WTC11 (cell line): ENCODE data around the gene HAPLN1.

Source experiments
- CBFB ChIP-seq: sonication (generic); formaldehyde crosslinking; IDR thresholded peaks from 2 replicates; pipeline ENCODE4 v1.8.1; 2022; ENCODE audit warnings: mild to moderate bottlenecking, low read depth, missing genetic modification reagents
- FOXK1 ChIP-seq: sonication (generic); formaldehyde crosslinking; IDR thresholded peaks from 2 replicates; pipeline ENCODE4 v1.8.0; 2022; ENCODE audit warnings: mild to moderate bottlenecking, moderate library complexity, missing genetic modification reagents
- IRF2 ChIP-seq: sonication (generic); formaldehyde crosslinking; IDR thresholded peaks from 2 replicates; pipeline ENCODE4 v1.8.0; 2022; ENCODE audit warnings: low read depth, missing genetic modification reagents, borderline replicate concordance
- NFATC4 ChIP-seq: fragments of 250-450 bp; sonication (Bioruptor Pico); IDR thresholded peaks from 2 replicates; pipeline ENCODE4 v1.9.0; 2021; ENCODE audit warnings: mild to moderate bottlenecking
- SMAD3 ChIP-seq: sonication (generic); formaldehyde crosslinking; IDR thresholded peaks from 2 replicates; pipeline ENCODE4 v1.8.0; 2022; ENCODE audit warnings: missing genetic modification reagents, mild to moderate bottlenecking, borderline replicate concordance
- TF ChIP-seq, protein P1 (sequence below): fragments of 200-600 bp; IDR thresholded peaks from 2 replicates; pipeline ENCODE4 v1.8.0; 2022; ENCODE audit warnings: antibody characterized with exemption
- TF ChIP-seq, protein P2 (sequence below): sonication (generic); formaldehyde crosslinking; IDR thresholded peaks from 2 replicates; pipeline ENCODE4 v1.8.0; 2023; ENCODE audit warnings: missing genetic modification reagents
- TF ChIP-seq, protein P3 (sequence below): sonication (generic); formaldehyde crosslinking; IDR thresholded peaks from 2 replicates; pipeline ENCODE4 v1.8.1; 2022; ENCODE audit warnings: mild to moderate bottlenecking, moderate library complexity, missing genetic modification reagents
- TF ChIP-seq, protein P4 (sequence below): sonication (generic); formaldehyde crosslinking; conservative IDR thresholded peaks from 2 replicates; pipeline ENCODE4 v1.8.1; 2022; ENCODE audit warnings: mild to moderate bottlenecking, missing genetic modification reagents
- TF ChIP-seq, protein P5 (sequence below): sonication (generic); formaldehyde crosslinking; IDR thresholded peaks from 2 replicates; pipeline ENCODE4 v1.8.1; 2023; ENCODE audit warnings: mild to moderate bottlenecking, moderate library complexity, missing genetic modification reagents
- TF ChIP-seq, protein P6 (sequence below): fragments of 250-450 bp; sonication (Bioruptor Pico); IDR thresholded peaks from 2 replicates; pipeline ENCODE4 v1.9.0; 2021; ENCODE audit warnings: mild to moderate bottlenecking
- TF ChIP-seq, protein P7 (sequence below): sonication (generic); formaldehyde crosslinking; IDR thresholded peaks from 2 replicates; pipeline ENCODE4 v1.8.0; 2022; ENCODE audit warnings: mild to moderate bottlenecking, missing genetic modification reagents
- TF ChIP-seq, protein P8 (sequence below): sonication (generic); formaldehyde crosslinking; IDR thresholded peaks from 2 replicates; pipeline ENCODE4 v1.8.1; 2022; ENCODE audit warnings: low read depth, missing genetic modification reagents, borderline replicate concordance

DNA sequence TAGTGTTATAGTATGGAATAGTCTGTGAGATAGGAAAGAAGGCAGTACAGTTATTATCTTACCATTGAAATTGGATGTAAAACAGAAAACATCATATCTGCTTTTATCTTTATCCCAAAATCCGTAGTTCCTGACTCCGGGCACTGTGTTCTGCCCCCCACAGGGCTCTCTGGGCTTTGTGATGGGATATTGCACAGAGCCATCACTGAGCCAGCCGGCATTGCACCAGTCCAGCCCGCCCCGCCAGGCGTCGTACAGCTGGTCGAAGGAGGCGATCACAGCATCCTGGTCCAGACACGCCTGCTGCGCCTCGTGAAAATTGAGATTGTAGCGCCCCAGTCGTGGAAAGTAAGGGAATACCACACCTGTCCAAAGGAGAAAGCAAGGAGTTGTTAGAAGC lies 76.4 kb downstream of the HAPLN1 start:
- TF ChIP-seq, protein P1, sequence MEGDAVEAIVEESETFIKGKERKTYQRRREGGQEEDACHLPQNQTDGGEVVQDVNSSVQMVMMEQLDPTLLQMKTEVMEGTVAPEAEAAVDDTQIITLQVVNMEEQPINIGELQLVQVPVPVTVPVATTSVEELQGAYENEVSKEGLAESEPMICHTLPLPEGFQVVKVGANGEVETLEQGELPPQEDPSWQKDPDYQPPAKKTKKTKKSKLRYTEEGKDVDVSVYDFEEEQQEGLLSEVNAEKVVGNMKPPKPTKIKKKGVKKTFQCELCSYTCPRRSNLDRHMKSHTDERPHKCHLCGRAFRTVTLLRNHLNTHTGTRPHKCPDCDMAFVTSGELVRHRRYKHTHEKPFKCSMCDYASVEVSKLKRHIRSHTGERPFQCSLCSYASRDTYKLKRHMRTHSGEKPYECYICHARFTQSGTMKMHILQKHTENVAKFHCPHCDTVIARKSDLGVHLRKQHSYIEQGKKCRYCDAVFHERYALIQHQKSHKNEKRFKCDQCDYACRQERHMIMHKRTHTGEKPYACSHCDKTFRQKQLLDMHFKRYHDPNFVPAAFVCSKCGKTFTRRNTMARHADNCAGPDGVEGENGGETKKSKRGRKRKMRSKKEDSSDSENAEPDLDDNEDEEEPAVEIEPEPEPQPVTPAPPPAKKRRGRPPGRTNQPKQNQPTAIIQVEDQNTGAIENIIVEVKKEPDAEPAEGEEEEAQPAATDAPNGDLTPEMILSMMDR, result no peak
- TF ChIP-seq NFATC4, result no peak
- TF ChIP-seq, protein P2, sequence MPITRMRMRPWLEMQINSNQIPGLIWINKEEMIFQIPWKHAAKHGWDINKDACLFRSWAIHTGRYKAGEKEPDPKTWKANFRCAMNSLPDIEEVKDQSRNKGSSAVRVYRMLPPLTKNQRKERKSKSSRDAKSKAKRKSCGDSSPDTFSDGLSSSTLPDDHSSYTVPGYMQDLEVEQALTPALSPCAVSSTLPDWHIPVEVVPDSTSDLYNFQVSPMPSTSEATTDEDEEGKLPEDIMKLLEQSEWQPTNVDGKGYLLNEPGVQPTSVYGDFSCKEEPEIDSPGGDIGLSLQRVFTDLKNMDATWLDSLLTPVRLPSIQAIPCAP (CRISPR knock-in tag), result no peak
- TF ChIP-seq SMAD3, result no peak
- TF ChIP-seq, protein P3, sequence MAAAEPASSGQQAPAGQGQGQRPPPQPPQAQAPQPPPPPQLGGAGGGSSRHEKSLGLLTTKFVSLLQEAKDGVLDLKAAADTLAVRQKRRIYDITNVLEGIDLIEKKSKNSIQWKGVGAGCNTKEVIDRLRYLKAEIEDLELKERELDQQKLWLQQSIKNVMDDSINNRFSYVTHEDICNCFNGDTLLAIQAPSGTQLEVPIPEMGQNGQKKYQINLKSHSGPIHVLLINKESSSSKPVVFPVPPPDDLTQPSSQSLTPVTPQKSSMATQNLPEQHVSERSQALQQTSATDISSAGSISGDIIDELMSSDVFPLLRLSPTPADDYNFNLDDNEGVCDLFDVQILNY (CRISPR knock-in tag), result no peak
- TF ChIP-seq, protein P4, sequence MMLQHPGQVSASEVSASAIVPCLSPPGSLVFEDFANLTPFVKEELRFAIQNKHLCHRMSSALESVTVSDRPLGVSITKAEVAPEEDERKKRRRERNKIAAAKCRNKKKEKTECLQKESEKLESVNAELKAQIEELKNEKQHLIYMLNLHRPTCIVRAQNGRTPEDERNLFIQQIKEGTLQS (CRISPR knock-in tag), result no peak
- no peak for TF ChIP-seq FOXK1 (CRISPR knock-in tag)
- no peak for TF ChIP-seq IRF2
- TF ChIP-seq, protein P5, sequence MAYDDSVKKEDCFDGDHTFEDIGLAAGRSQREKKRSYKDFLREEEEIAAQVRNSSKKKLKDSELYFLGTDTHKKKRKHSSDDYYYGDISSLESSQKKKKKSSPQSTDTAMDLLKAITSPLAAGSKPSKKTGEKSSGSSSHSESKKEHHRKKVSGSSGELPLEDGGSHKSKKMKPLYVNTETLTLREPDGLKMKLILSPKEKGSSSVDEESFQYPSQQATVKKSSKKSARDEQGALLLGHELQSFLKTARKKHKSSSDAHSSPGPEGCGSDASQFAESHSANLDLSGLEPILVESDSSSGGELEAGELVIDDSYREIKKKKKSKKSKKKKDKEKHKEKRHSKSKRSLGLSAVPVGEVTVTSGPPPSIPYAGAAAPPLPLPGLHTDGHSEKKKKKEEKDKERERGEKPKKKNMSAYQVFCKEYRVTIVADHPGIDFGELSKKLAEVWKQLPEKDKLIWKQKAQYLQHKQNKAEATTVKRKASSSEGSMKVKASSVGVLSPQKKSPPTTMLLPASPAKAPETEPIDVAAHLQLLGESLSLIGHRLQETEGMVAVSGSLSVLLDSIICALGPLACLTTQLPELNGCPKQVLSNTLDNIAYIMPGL (CRISPR knock-in tag), result no peak
- TF ChIP-seq, protein P6, sequence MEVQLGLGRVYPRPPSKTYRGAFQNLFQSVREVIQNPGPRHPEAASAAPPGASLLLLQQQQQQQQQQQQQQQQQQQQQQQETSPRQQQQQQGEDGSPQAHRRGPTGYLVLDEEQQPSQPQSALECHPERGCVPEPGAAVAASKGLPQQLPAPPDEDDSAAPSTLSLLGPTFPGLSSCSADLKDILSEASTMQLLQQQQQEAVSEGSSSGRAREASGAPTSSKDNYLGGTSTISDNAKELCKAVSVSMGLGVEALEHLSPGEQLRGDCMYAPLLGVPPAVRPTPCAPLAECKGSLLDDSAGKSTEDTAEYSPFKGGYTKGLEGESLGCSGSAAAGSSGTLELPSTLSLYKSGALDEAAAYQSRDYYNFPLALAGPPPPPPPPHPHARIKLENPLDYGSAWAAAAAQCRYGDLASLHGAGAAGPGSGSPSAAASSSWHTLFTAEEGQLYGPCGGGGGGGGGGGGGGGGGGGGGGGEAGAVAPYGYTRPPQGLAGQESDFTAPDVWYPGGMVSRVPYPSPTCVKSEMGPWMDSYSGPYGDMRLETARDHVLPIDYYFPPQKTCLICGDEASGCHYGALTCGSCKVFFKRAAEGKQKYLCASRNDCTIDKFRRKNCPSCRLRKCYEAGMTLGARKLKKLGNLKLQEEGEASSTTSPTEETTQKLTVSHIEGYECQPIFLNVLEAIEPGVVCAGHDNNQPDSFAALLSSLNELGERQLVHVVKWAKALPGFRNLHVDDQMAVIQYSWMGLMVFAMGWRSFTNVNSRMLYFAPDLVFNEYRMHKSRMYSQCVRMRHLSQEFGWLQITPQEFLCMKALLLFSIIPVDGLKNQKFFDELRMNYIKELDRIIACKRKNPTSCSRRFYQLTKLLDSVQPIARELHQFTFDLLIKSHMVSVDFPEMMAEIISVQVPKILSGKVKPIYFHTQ (CRISPR knock-in tag), result no peak
- TF ChIP-seq, protein P7, sequence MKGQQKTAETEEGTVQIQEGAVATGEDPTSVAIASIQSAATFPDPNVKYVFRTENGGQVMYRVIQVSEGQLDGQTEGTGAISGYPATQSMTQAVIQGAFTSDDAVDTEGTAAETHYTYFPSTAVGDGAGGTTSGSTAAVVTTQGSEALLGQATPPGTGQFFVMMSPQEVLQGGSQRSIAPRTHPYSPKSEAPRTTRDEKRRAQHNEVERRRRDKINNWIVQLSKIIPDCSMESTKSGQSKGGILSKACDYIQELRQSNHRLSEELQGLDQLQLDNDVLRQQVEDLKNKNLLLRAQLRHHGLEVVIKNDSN (CRISPR knock-in tag), result no peak
- TF ChIP-seq, protein P8, sequence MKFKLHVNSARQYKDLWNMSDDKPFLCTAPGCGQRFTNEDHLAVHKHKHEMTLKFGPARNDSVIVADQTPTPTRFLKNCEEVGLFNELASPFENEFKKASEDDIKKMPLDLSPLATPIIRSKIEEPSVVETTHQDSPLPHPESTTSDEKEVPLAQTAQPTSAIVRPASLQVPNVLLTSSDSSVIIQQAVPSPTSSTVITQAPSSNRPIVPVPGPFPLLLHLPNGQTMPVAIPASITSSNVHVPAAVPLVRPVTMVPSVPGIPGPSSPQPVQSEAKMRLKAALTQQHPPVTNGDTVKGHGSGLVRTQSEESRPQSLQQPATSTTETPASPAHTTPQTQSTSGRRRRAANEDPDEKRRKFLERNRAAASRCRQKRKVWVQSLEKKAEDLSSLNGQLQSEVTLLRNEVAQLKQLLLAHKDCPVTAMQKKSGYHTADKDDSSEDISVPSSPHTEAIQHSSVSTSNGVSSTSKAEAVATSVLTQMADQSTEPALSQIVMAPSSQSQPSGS (CRISPR knock-in tag), result no peak
- no peak for TF ChIP-seq CBFB (CRISPR knock-in tag)
